ENCODE data around the gene STX2. TPM values are rescaled to one million over a fixed set of nuclear protein-coding genes. Genes with fewer than 3 reads are reported as not detected.

Gene STX2
- total and polyA plus RNA-seq, 9 donors = 14.6 to 24.7 (median 17.9) TPM

DNA sequence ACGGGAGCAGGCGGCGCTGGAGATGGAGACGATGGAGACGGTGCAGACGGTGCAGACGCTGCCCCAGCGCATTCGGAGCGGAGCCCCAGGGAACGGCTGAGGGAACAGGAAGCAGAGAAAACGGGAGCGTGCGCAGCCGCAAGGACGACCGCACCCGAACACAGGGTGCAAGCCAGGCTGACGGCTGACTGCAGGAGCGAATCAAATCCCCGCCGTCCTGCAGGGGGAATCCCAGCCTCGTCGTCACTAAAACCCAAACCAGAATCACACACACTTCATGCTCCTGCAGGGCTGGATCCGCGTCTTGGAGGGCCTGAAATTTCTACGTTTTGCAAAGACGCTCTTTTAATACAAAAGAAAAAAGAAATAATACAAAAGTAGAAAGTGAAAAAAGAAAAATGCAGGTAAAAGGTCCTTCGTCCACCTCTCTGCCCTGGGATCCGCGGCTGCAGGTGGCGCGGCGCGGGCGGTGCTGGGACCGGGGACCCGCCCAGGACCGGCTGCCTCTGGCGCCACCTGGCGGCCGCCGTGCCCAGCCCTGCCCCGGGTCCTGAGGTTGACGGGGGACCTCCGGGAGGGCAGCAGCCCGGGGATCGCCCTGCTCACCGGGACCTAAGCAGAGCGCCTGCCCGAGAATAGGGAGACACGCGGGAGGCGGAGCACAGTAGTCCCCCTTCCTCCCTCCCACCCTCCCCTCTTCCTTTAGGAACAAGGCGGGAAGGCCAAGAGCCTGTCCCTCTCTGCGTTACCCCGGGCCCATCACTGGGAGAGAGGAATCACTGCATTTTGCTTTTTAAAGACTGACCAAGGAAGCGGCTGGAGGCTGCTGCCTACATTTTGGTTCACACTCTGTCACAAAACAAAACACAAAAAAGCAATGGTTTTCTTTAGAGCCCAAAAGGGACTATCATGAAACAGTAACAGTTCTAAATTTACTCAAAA lies 20.1 kb downstream of the STX2 start:
- 6% methylated on average over 42 of the region's 58 CpGs for WGBS (ENCODE audit: insufficient coverage)
- no peak overlapping the region for H3K27ac ChIP-seq (ENCODE audit: low read length)
- peaks cover 30% of the 10 kb centered on the region for H3K36me3 ChIP-seq (ENCODE audit: control insufficient read depth, insufficient read depth, low read length)
- no peaks in the 10 kb centered on the region for H3K9me3 ChIP-seq (replicated peaks; ENCODE audit: control insufficient read depth, low read depth, low read length)
- no peaks in the 10 kb centered on the region for H3K27me3 ChIP-seq (ENCODE audit: control insufficient read depth, insufficient read depth, low read length)
- DNase-seq = peak; percentile 63
- H3K4me1 ChIP-seq (ENCODE audit: control insufficient read depth, insufficient read depth, low read length) = peaks cover 4% of the 10 kb centered on the region
- peak overlapping the region; percentile 43 for H3K4me3 ChIP-seq (ENCODE audit: low read length)

DNA sequence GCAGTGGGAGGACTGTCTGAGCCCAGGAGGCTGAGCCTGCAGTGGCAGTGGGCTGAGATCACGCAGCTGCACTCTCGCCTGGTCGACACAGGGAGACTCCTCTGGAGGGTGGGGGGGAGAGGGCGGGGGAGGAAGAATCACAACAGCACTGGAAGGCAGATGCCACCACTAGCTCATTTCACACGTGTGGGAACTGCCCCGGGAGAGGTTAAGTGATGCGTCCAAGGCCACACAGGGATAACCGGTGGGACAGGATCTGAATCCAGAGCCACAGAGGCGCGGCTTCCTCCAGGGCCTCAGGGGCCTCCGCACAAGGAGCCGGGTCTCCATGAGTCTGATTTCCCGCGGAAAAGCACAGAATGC lies 20.8 kb downstream of the STX2 start:
- Histone ChIP-seq H3K9me3 (replicated peaks; ENCODE audit: control insufficient read depth, low read depth, low read length) (no peaks in the 10 kb centered on the region), H3K4me3 (ENCODE audit: low read length) (peak overlapping the region; percentile 43), H3K27me3 (ENCODE audit: control insufficient read depth, insufficient read depth, low read length) (no peaks in the 10 kb centered on the region), H3K27ac (ENCODE audit: low read length) (no peak overlapping the region), H3K36me3 (ENCODE audit: control insufficient read depth, insufficient read depth, low read length) (peaks cover 28% of the 10 kb centered on the region), H3K4me1 (ENCODE audit: control insufficient read depth, insufficient read depth, low read length) (peaks cover 4% of the 10 kb centered on the region)
- WGBS (ENCODE audit: insufficient coverage) = 47% methylated on average over 14 of the region's 14 CpGs
- no peak for DNase-seq

DNA sequence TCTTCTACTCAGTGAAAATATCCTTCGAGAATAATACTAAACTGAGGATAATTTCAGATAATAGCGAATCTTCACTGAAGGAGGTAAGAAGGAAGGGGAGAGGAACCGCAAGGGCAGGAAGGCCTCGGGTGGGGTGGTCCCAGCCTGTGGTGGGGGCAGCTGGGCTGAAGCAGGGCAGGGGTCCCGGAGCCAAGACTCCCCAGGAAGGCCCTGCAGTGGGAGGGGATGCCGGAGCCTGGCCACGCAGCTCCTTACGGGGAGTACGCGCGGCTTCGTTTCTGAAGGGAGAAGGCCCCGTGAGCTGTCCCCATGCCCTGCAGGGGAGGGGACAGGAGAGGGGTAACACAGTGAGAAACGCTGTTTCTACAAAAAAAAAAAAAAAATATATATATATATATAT lies 21.2 kb downstream of the STX2 start:
- Histone ChIP-seq H3K36me3 (ENCODE audit: control insufficient read depth, insufficient read depth, low read length) (peaks cover 23% of the 10 kb centered on the region), H3K4me1 (ENCODE audit: control insufficient read depth, insufficient read depth, low read length) (peaks cover 4% of the 10 kb centered on the region), H3K27ac (ENCODE audit: low read length) (no peak overlapping the region), H3K4me3 (ENCODE audit: low read length) (no peak overlapping the region), H3K27me3 (ENCODE audit: control insufficient read depth, insufficient read depth, low read length) (no peaks in the 10 kb centered on the region), H3K9me3 (replicated peaks; ENCODE audit: control insufficient read depth, low read depth, low read length) (no peaks in the 10 kb centered on the region)
- 97% methylated on average over 4 of the region's 14 CpGs for WGBS (ENCODE audit: insufficient coverage)
- DNase-seq = no peak

DNA sequence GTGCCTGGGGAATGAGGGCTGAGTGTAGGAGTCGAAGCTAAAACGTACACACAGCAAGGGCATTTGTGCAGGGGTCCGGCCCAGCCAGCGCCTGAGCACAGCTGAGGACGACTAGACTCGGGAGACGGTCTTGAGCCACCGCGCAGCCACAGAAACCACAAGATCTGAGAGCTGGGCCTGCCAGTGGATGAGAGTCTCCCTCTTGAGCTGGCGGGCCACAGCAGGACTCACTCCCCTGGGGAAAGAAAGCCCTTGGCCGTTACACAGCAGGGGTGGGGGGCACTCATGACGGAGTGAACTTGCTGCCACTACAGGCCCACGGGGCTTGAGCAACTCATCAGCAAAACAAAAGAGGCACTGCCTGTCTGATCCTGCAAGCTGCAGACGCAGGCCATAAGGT lies 23.0 kb downstream of the STX2 start:
- H3K4me1 ChIP-seq (ENCODE audit: control insufficient read depth, insufficient read depth, low read length) = peaks cover 4% of the 10 kb centered on the region
- no peaks in the 10 kb centered on the region for H3K9me3 ChIP-seq (replicated peaks; ENCODE audit: control insufficient read depth, low read depth, low read length)
- H3K36me3 ChIP-seq (ENCODE audit: control insufficient read depth, insufficient read depth, low read length) = peaks cover 22% of the 10 kb centered on the region
- DNase-seq = no peak
- WGBS (ENCODE audit: insufficient coverage) = 75% methylated on average over 14 of the region's 14 CpGs
- no peaks in the 10 kb centered on the region for H3K27me3 ChIP-seq (ENCODE audit: control insufficient read depth, insufficient read depth, low read length)
- H3K27ac ChIP-seq (ENCODE audit: low read length) = no peak overlapping the region
- no peak overlapping the region for H3K4me3 ChIP-seq (ENCODE audit: low read length)

DNA sequence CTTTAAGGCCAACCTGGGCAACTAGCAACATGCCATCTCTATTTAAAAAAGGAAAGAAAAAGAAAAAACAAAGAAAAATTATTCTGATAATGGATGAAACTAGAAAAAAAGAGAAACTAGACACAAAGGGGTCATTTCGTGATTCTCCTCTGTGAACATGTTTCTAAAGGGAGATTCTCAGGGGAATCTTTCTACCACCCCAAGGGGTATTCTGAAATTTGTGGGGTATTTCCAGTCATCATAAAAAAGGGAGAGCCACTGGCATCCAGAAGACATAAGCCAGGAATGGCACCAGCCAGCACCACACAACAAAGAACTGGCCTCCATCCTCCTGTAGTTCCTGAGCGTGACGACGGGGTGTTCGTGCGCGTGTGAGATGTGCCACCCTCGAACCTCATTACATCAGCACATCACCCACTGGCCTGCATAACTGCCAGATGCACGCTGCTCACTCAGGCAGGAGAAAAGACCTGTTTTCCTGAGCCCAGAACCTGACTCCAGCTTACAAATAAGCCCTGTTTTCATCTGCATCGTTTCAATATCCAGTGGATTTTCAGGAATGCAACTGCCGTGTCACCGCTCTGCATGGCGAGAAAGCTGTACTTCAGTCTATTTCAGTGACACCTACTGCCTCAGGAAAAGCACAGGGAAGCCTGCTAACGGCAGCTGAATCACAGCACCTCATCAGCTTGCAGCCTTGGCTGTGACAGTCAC lies 23.9 kb downstream of the STX2 start:
- whole genome bisulfite sequencing (ENCODE audit: insufficient coverage) = 86% methylated on average over 12 of the region's 14 CpGs
- DNase-seq = no peak
- no peak overlapping the region for H3K27ac ChIP-seq (ENCODE audit: low read length)
- H3K4me3 ChIP-seq (ENCODE audit: low read length) = no peak overlapping the region
- H3K4me1 ChIP-seq (ENCODE audit: control insufficient read depth, insufficient read depth, low read length) = peaks cover 4% of the 10 kb centered on the region
- no peaks in the 10 kb centered on the region for H3K9me3 ChIP-seq (replicated peaks; ENCODE audit: control insufficient read depth, low read depth, low read length)
- no peaks in the 10 kb centered on the region for H3K27me3 ChIP-seq (ENCODE audit: control insufficient read depth, insufficient read depth, low read length)
- peaks cover 22% of the 10 kb centered on the region for H3K36me3 ChIP-seq (ENCODE audit: control insufficient read depth, insufficient read depth, low read length)

DNA sequence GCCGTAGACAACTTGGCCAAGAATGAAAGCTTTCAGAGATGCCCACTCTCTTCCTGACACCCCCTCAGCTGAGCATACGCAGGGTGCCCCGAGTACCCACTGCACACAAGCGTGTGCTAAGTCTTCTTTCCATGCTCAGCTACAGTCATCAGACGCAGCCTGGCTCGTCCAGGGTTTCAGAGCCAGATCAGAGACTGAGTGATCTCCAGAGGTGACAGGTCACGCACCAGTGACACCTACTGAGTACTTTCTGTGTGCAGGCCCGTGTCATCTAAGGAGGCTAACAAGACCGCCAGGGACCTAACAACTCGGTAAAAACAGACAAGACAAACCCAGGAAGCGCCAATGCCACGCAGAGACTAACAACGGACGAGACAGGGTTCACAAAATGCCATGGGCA lies 25.1 kb downstream of the STX2 start:
- no peak overlapping the region for H3K27ac ChIP-seq (ENCODE audit: low read length)
- DNase-seq = no peak
- H3K36me3 ChIP-seq (ENCODE audit: control insufficient read depth, insufficient read depth, low read length) = peaks cover 26% of the 10 kb centered on the region
- H3K9me3 ChIP-seq (replicated peaks; ENCODE audit: control insufficient read depth, low read depth, low read length) = no peaks in the 10 kb centered on the region
- WGBS (ENCODE audit: insufficient coverage) = 87% methylated on average over 14 of the region's 14 CpGs
- H3K4me1 ChIP-seq (ENCODE audit: control insufficient read depth, insufficient read depth, low read length) = peaks cover 4% of the 10 kb centered on the region
- H3K27me3 ChIP-seq (ENCODE audit: control insufficient read depth, insufficient read depth, low read length) = no peaks in the 10 kb centered on the region
- H3K4me3 ChIP-seq (ENCODE audit: low read length) = no peak overlapping the region

DNA sequence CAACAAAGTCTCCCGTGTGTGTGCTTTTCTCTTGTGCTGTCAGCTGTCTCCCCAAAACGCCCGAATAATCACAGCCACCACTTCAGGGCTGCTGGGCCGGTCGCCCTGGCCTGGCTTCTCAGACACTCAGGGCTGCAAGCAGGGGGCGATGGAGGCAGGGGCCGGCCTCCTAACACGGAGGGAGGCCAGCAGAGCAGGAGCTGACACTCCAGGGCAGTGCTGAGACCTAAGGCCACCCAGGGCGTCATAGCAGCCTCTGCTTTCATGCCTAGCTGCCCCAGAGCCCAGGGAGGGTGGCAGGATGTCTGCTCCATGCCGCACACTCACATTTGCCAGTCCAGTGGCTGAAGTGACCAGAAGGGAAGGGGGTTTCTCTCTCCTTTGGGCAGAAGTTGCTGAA lies 25.6 kb downstream of the STX2 start:
- H3K4me1 ChIP-seq (ENCODE audit: control insufficient read depth, insufficient read depth, low read length) = peaks cover under 1% of the 10 kb centered on the region
- H3K4me3 ChIP-seq (ENCODE audit: low read length) = no peak overlapping the region
- no peak for DNase-seq
- WGBS (ENCODE audit: insufficient coverage) = 78% methylated on average over 7 of the region's 10 CpGs
- peaks cover 26% of the 10 kb centered on the region for H3K36me3 ChIP-seq (ENCODE audit: control insufficient read depth, insufficient read depth, low read length)
- no peaks in the 10 kb centered on the region for H3K9me3 ChIP-seq (replicated peaks; ENCODE audit: control insufficient read depth, low read depth, low read length)
- no peaks in the 10 kb centered on the region for H3K27me3 ChIP-seq (ENCODE audit: control insufficient read depth, insufficient read depth, low read length)
- H3K27ac ChIP-seq (ENCODE audit: low read length) = no peak overlapping the region

DNA sequence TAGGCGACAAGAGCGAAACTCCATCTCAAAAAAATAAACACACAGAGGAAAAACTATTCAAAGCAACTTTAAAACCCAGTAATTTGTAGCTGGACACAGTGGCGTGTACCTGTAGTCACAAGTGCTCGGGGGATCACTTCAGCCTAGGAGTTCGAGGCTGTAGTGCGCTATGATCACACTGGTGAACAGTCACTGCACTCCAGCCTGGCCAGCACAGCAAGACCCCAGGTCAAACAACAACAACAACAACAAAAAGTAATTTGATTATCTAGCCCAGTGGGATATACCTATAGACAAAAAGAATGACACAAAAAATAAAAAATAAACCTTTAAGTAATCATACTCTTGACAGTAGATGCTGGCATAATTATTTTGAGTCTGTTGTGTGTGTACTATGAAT lies 29.3 kb downstream of the STX2 start:
- Histone ChIP-seq H3K36me3 (ENCODE audit: control insufficient read depth, insufficient read depth, low read length) (peaks cover 49% of the 10 kb centered on the region), H3K4me1 (ENCODE audit: control insufficient read depth, insufficient read depth, low read length) (no peaks in the 10 kb centered on the region)
- WGBS (ENCODE audit: insufficient coverage) = 100% methylated on average over 5 of the region's 6 CpGs

DNA sequence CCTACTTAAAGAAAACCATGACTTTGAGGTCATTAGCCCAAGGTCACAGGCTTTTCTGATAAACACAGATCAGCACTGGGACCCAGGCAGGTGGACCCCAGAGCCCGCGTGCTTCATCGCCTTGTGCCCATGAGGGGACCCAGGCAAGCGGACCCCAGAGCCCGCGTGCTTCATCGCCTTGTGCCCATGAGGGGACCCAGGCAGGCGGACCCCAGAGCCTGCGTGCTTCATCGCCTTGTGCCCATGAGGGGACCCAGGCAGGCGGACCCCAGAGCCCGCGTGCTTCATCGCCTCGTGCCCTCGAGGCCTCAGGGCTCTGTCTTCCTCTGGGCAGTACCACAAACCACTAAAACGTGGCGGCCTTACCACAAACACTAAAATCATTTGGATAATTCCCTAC lies 31.7 kb downstream of the STX2 start:
- no peak overlapping the region for H3K27ac ChIP-seq (ENCODE audit: low read length)
- WGBS (ENCODE audit: insufficient coverage) = 97% methylated on average over 14 of the region's 18 CpGs
- no peak overlapping the region for H3K4me3 ChIP-seq (ENCODE audit: low read length)
- H3K27me3 ChIP-seq (ENCODE audit: control insufficient read depth, insufficient read depth, low read length) = no peaks in the 10 kb centered on the region
- peaks cover 54% of the 10 kb centered on the region for H3K36me3 ChIP-seq (ENCODE audit: control insufficient read depth, insufficient read depth, low read length)
- H3K9me3 ChIP-seq (replicated peaks; ENCODE audit: control insufficient read depth, low read depth, low read length) = no peaks in the 10 kb centered on the region
- no peaks in the 10 kb centered on the region for H3K4me1 ChIP-seq (ENCODE audit: control insufficient read depth, insufficient read depth, low read length)
- DNase-seq = no peak

More for the DNA sequence above, 29.3 kb downstream of the STX2 start:
- Histone ChIP-seq H3K27ac (ENCODE audit: low read length) (no peak overlapping the region), H3K27me3 (ENCODE audit: control insufficient read depth, insufficient read depth, low read length) (no peaks in the 10 kb centered on the region), H3K9me3 (replicated peaks; ENCODE audit: control insufficient read depth, low read depth, low read length) (no peaks in the 10 kb centered on the region), H3K4me3 (ENCODE audit: low read length) (no peak overlapping the region)
- no peak for DNase-seq

DNA sequence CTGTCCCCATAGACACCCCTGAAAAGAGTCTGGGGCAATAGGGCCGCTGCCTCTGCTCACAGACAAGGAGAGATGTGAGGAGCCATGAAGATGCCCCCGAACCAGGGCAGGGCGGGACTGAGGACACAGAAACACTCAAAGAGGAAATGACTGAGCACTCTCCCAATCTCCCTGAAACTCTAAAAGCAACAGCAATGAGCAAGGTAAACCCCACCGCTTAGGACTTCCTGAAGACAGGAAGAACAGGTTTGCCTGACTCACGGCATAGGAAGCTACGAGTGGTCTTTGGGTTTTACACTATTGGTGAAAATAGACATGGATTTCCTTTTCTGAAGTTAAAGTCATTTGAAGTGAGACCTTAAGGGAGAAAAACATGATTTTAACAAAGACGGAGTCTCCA lies 32.5 kb downstream of the STX2 start:
- DNase-seq = no peak
- H3K9me3 ChIP-seq (replicated peaks; ENCODE audit: control insufficient read depth, low read depth, low read length) = no peaks in the 10 kb centered on the region
- H3K4me3 ChIP-seq (ENCODE audit: low read length) = no peak overlapping the region
- no peak overlapping the region for H3K27ac ChIP-seq (ENCODE audit: low read length)
- 97% methylated on average over 4 of the region's 7 CpGs for WGBS (ENCODE audit: insufficient coverage)
- no peaks in the 10 kb centered on the region for H3K27me3 ChIP-seq (ENCODE audit: control insufficient read depth, insufficient read depth, low read length)
- H3K36me3 ChIP-seq (ENCODE audit: control insufficient read depth, insufficient read depth, low read length) = peaks cover 51% of the 10 kb centered on the region
- H3K4me1 ChIP-seq (ENCODE audit: control insufficient read depth, insufficient read depth, low read length) = no peaks in the 10 kb centered on the region
